SW480 (cell line): Measurements from ENCODE around the gene CCR9.

Experiments used
- DNase-seq: peaks from one replicate; pipeline ENCODE4 v3.0.0-alpha.2; 2016; ENCODE audit warnings: low spot score

Gene CCR9

DNA sequence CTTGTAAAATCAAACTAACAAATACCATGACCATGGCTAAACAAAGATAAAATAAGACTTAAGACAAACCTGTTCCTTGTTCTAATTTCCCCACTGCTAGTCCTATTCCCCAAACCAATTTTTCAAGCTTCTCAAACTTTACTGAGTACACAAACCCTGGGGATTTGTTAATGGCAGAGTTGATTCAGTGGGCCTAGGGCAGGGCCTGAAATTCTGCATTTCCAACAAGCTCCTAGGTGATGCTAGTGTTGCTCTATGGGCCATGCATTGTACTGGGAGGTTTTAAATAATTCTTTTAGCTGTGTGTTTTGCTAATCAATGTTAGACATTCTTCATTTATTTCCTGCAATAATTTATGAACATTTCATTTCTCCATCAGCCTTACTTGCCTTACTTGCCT, 13.3 kb upstream of the CCR9 start:
- no peak for DNase-seq

DNA sequence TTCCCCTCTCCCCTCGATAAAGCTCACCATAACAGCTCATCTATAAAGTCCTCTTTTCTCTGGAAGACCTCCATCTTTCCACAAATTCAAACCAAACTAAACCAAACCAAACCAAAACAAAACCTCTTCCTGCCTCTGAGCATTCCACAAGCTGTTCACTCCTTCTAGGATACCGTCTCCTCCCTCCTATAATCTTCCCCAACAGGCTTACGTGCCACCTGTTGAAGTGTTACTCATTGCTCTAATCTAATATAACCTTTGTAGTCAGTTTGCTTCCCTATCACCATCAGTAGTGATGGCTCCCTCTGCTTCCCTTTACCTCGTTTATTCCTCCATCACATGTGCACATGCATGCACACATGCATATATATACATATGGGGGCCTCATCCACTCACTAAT, 12.7 kb upstream of the CCR9 start:
- no peak for DNase-seq

DNA sequence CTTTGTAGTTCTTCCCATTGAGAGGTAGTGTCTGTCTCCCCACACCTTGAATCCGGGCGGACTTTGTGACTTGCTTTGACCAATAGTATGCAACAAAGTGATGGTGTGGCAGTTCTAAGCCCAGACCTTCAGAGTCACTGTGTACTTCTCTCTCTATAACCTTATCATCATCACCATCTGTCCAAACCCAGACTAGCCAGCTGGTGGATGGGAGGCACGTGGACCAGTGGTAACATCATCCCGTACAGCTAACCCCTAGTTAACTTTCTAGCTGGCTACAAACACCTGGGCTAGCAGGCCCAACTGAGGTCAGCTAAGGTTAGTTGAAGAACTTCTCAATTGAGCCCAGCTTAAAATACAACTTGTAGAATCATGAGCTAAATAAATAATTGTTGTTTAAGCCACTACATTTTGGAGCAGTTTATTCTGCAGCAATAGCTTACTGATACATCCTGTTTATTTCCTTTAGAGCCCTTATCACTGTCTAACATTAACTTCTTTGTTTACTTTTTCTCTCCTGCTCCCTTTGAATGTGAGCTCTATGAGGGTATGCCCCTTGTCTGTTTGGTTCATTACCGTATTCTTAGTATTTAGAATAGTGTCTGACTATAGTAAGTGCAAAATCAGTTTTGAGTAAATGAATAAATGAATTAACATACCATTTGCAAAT, 11.5 kb upstream of the CCR9 start:
- no peak for DNase-seq

DNA sequence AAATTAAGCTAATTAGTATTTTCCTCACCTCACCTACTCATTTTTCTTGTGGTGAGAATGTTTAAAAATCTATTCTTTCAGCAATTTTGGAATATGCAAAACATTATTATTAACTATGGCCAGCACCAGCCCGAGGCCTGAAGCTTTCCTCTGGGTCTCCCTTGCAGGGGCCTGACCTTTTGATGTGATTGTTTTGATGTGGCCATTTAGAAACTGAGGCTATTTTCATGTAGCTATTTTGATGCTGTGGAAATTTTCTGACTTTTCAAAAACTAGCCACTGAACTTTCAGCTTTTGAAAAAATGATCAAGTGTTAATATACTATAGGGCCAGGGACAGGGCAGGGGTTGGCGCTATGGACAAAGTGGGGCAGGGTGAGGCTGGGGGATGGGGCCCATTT, 8.2 kb upstream of the CCR9 start:
- no peak for DNase-seq

DNA sequence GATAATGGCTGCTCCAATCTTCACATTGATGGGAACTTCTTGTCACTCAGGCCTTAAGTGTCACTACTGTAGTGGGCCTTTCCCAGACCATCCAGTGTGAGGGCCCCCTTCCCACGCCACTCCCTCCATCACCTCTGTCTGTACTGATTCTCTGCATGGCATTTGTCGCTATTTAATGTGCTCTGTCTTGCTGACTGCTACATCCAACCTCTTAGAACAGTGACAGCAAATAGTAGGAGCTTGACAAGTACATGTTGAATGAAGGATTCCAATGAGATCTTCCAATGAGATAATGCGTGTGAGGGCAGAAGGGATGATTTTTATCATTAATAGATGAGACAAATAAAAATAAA, 5.6 kb upstream of the CCR9 start:
- DNase-seq, result no peak

DNA sequence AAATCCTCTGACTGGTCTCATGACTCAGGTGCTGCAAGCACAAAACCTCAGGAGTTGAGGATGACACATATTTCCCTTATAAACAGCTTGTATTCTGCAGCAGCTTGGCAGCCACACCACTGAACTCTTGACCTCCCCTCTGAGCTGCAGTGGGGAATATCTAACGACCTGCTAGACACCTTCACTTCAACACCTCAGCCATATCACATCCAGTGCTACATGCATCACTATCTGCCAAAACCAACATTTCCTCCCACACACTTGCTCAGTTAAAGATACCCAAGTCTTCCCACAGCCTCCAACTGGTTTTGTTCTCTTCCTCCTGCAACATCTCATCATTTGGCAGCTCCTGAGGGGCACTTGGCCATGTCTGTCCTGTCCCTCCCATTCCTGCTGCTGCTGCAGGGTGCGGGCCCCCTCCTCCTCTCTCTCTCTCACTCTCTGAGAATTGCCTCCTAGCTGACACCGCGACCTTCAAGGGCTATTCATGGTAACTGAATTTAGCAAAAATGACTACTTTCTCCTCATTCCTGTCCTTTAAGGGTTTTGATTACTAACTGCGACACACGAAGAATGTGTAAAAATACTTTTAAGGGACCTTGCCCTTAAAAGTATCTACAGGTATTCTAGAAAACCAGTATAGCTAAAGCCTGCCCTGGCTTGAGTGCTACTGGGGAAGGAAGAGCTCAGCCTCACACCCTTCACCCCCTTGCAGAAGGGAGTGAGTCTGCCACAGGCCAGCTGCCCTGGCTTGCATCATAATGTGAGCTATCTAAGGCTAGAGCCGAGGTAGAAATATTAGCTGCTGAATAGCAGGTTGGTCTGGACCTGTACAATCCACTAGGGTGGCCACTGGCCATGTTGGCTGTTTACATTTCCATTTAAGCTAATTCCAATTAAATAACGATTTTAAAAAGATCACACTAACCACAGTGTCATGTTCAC, 5.0 kb upstream of the CCR9 start:
- no peak for DNase-seq

DNA sequence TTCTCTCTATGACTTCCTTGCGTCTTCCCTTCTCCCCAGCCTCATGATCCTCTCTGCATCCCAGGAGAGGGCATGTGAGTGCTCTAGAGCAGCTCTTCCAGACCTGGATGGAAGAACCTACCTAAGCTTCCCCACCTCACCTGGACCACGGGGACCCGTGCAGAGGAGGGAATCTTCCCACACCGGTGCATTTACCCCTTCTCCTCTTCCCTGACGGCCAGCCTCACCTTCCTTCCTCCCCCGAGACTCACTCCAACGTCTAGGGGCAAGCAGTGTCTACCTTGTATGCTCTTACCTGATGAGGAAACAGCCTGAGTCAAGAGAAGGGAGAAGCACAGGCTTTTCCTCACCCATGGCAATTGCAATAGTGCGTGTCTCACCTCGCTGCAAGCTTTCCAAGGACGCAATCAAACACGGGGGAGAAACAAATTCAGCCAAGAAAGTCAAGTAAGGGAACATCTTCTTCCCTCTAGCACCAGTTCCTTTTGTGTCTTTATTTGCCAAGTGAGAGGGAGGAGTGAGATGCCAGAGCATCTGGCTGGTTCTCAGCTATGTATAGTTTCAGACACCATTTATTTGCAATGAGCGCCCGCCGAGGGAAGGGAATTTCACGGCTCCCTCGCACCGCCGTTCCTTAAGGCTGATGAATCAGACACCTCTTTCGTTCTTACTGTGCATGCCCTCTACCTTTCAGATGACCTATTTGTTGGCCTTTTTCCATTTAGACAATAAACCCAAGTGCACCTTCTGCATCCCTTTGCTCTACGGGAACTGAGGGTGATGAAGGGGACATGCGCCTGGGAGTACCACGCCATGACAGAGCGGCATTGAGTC, 1.8 kb upstream of the CCR9 start:
- DNase-seq, result no peak

DNA sequence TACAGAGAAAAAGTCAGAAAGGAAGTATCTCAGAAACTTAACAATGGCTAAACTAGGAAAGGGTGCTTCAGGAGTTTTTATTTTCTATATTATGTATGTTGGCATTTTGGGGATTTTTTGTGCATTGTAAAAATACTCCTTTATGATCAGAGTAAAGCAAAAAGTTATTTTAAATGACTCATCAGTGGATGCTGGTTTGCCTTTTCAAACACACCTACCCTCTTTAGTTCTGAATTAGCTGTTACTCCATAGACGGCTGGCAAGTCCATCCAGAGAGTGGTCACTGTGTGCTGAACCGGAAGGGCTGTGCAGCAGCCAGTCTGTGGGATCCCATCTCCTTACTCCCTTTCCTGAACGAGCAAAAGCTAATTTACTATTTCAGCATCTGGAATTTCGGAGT, 942 bp downstream of the CCR9 start:
- DNase-seq, result no peak

DNA sequence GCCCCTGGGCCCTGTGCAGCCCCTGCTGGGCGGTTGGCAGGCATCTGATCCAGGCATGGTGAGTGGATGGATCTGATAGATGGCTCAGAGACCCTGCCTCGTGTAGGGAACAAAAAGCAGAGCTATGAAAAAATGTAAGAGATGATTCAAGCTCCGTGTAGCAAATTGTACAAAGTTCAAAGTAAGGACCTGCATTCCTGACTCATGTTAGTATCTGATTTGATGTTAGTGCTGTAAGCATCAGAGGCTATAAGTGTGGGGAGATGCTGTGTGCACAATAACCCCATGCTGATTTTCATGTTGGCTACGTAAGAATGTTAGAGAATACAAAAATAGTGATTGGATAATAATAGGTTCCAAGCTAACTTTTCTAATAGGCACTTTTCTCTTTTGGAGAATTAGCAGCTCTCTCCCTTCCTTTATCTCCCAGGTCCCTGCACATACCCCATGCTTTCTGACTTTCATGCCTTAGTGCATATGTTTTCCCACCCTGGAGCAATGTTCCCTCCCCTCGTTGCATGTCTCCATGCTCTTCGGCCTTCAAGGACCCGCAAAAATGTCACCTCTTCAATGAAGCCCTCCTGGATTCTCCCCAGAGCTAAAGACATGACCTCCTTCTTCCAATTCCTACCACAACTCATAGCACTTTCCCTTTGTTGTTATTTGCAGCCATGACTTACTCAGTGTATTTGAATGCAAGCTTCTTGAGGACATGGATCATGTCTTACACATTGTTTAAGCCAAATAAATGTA, 1.6 kb downstream of the CCR9 start:
- no peak for DNase-seq

DNA sequence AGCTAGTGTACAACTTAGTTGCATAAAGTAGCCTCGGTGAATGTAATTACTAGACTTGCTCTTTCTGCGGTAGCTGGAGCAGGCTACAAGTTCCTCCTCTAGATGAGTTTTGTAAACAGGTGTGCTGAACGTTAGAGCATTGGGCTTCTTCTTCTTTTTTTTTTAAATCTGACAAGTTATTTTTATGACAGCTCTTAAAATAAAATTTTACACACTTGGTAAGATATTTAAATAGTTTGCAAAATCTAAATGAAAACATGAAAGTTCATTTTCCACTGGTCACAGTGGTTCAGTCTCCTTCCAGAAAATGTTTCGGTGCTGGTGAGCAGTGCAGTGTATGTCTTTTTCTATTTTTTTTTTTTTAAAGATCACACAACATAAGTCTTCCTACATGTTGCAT, 3.0 kb downstream of the CCR9 start:
- DNase-seq, result no peak

DNA sequence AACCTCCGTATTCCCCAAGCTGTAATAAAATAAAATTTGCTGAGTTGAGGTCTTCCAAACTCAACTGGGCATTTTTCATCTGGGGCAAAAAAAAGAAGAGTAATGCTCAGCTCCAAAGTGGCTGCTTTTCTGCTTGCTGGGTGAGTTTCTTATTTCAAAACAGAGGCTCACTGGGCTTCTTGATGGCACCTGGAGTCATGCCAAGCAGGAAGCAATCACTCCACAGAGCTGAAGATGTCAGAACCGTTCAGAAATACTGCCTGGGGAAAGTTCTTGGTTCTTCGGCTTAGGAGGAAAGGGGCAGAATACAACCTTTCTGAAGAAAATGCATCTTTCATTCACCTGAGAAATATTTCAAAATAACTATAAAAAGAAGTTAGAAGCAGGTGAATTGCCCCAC, 4.1 kb downstream of the CCR9 start:
- DNase-seq, result no peak

DNA sequence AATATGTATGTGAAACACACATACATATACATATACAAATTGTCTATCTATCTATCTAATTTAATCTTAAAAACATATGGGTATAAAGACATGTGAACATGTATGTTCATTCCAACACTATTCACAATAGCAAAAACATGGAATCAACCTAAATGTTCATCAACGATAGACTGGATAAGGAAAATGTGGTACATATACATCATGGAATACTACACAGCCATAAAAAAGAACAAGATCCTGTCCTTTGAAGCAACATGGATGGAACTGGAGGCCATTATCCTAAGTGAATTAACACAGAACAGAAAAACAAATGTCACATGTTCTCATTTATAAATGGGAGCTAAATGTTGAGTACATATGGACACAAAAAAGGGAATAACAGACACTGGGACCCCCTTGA, 5.8 kb downstream of the CCR9 start:
- no peak for DNase-seq

DNA sequence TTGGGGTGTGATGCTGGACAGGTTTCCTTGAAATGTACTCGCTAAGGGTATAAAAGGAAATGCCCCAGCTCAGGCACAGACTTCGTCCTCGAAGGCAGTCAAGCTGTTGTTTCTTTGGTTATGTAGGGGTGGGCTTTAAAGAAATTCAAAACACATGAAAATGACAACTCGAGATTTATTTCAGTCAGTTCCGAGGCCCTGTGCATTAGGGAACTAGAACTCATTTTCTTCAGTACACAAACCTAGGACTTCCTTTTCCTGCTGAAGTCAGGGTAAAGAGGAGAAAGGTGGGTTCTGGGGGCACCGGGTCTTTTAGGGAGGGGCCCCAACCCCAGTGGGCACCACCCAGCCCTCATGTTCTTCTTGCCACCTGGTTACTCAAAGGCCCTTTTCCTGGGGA, 7.7 kb downstream of the CCR9 start:
- no peak for DNase-seq

DNA sequence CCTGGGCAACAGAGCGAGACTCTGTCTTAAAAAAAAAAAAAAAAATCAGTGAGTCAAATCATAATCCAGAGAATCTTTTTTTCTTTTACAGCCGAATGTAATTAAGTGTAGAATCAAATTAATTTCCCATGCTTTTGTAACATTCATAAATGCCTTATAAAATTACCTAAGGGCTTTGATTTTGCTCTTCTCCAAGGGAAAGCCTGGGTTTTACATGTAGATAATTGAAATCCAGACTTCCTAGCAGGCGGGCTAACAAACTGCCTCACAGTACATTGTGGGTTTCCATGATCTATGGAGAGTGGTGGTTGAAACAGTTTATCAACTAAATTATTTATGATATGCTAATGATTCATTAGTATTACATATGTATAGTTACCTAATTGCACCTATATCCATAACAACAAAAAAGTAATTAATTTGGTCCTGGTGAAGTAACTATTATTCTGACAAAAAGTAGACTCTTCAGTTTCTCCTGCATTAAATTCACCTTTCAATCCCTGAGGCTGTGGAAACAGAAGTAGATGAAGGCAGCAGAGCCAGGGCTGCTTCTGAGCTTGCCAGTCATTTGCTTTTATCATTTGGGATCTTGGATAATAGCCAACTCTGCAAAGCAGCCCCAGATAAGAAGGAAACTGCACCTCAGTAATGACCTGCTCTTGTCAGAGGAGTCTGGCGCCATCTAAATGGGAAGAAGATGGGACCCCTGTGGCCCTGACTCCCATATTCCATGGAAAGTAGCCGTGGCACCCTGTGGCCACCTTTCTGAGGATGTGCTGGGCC, 9.5 kb downstream of the CCR9 start:
- DNase-seq, result no peak

DNA sequence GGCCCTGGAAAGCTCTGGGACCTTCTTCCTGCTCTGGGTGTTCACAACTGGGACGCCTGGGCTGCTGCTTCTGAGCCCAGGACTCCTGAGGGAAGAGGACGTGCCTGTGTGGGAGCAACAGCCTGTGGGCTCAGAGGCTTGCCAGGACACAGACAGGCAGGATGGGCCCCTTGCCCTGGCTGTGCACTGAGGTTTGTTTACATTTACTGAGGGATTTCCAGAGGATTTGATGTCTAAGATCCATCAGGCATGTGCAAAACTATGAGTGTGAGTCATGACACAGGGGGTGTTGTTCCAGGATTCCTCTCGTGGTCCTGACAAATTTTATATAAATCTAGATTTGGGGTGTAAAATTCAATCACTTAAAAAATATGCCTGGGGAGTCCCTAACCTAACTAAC, 10.6 kb downstream of the CCR9 start:
- DNase-seq, result no peak

DNA sequence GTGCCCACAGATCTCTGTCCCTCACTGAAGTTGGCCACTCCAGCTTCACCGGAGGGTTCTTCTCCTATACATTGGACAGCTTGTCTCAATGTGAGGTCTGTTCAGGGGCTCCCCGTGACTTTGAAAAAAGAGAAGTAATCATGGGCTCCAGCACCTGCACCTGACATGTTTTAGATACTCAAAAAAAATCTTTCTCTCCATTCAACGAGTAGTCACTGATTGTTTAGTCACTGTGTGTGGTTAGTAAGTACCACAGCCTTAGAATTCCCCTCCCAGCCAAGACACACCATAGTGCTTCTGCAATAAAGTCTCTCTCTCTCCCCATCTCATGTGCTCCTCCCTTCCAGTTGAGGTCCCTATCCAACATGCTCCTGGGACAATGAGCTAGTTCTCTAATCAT, 18.6 kb downstream of the CCR9 start:
- DNase-seq, result no peak

DNA sequence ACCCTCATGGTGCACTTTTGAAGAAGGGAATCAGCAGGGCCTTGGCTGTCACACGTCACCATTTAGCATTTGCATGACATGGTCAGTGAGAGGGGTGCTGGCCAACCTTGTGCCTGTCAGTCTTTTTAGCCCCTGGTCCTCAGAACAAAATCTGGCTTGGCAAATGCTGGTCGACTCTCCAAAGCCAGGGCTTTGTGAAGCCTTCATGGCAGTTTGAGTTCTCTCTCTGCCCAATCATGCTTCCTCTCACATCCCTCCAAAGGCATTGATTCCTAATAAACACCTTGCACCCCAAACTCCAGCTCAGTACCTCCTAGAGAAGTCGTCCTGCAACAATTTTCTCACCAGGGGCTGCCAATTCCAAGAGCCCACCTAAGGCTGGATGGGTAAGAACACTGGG, 19.4 kb downstream of the CCR9 start:
- DNase-seq, result no peak

DNA sequence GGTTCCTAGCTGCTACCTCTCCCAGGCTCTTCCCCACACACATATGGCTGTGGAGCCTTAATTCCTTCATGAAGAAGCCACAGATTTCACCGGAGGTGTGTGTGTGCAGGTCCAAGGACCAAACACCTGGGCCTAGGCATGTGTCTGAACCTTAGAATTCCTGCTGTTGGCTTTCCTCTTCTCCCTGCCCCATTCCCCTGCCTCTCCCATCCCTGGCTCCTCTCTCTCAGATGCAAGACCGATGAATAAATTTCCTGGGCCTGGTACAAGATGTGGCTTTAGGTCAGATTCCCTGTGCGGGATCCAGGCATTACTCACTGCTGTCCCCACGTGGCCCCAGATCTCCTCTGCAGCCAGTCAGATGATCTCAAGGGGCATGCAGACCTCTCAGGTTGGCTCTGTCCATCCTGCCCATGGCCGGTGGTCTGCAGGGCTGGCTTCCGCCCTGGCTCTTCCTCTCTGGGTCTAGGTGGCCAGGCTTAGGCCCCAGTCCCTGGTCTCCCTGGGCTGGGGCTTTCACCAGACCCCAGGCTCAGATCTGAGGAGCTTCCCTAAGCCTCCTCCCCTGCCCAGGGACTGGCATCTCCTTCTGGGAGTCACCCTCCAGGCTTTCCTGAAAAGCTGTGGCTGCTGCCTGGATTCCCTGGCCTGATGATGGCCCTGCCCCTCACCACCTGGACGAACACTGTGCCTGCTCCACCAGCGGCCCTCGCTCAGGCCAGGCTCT, 20.5 kb downstream of the CCR9 start:
- DNase-seq, result no peak

DNA sequence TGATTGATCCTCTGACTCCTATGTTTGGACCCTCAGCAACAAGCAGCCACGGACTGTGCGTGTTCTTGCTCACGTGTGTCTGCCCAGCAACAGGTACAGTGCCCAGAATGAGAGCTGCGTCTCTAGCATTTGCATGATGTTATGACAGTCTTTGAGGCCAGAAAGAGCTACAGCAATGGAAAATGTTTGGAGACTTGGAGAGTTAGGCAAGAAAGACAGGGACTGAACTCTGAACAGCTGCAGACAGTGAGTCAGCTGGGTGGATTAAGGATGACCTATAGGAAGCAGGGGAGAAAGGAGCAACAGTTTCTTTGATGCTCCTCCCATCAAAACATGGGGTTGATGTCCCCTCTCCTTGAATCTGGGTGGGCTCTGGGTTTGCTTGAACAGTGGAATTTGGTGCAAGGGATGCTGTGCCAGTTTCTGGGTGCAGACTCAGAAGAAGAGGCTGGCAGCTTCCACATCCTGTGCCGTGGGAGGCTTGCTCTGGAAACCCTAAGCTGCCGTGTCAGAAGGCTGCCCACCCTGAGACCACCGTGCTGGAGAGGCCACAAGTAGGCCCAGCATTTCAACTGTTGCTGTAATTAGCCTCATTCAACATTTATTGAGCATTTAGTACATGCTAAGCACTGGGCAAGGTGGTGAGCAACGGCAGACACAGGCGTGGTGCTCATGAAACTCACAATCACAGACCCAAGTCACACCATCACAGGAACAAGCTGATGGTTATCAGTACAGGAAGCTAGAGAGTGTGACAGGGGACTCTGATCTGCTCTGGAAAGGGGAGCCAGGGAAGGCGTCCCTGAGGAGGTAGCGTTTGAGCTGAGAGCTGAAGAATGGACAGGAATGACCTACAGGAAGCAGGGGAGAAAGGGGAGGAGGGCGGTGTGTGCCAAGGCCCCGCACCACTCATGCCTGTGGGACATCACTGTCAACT, 21.7 kb downstream of the CCR9 start:
- DNase-seq, result no peak

DNA sequence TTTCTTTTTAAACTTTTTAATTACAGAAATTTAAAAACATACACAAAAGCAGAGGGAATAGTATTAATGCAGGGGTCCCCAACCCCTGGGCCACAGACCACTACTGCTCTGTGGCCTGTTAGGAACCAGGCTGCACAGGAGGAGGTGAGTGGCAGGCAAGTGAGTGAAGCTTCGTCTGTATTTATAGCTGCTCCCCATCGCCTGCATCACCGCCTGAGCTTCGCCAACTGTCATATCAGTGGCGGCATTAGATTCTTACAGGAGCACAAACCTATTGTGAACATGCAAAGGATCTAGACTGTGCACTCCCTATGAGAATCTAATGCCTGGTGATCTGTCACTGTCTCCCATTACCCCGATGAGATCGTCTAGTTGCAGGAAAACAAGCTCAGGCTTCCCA, 22.4 kb downstream of the CCR9 start:
- no peak for DNase-seq
